SU-DHL-6 (cell line): ENCODE results near the gene CCDC152.

Experiments used
- EZH2phosphoT487 ChIP-seq: fragments of 200-600 bp; sonication (generic), shearing (Covaris generic); conservative IDR thresholded peaks from 2 replicates; pipeline ENCODE4 v1.6.1; 2018; ENCODE audit warnings: mild to moderate bottlenecking, antibody characterized with exemption, low read length, moderate library complexity, mixed read lengths
- TF ChIP-seq, protein P1 (sequence below): fragments of 200-600 bp; sonication (generic); IDR thresholded peaks from one replicate; pipeline ENCODE4 v1.5.1; 2017; ENCODE audit warnings: antibody characterized with exemption, mild to moderate bottlenecking, low read length, moderate library complexity; ENCODE audit not compliant: insufficient read depth, poor library complexity, severe bottlenecking

DNA sequence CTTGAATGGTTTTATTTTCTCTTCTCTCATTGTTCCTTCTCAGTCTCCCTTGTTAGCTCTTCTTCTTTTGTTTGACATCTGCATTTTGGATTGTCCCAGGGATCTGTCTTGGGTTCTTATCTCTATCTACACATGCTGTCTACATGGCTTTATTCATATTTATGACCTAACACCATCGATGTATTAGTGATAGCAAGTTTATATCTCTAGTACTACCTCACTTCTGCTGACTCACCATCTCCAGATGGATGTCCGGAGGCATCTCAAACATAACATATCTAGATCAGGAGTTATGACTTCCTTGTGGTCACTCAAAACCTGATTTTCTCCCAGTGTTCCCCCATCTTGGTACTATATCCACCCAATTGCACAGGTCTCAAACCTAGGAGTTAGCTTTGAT, 74.3 kb downstream of the CCDC152 start:
- TF ChIP-seq, protein P1, sequence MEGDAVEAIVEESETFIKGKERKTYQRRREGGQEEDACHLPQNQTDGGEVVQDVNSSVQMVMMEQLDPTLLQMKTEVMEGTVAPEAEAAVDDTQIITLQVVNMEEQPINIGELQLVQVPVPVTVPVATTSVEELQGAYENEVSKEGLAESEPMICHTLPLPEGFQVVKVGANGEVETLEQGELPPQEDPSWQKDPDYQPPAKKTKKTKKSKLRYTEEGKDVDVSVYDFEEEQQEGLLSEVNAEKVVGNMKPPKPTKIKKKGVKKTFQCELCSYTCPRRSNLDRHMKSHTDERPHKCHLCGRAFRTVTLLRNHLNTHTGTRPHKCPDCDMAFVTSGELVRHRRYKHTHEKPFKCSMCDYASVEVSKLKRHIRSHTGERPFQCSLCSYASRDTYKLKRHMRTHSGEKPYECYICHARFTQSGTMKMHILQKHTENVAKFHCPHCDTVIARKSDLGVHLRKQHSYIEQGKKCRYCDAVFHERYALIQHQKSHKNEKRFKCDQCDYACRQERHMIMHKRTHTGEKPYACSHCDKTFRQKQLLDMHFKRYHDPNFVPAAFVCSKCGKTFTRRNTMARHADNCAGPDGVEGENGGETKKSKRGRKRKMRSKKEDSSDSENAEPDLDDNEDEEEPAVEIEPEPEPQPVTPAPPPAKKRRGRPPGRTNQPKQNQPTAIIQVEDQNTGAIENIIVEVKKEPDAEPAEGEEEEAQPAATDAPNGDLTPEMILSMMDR = no peak
- no peak for TF ChIP-seq EZH2phosphoT487
